C4-2B (cell line): ENCODE data around the gene TP53TG5.

Experiments
- ZFX ChIP-seq: fragments of 450-650 bp; IDR thresholded peaks from 2 replicates; pipeline ENCODE4 v1.6.1; 2017
- TF ChIP-seq, protein P1 (sequence below): fragments of 450-650 bp; conservative IDR thresholded peaks from 2 replicates; pipeline ENCODE4 v1.5.1; 2017; ENCODE audit warnings: mild to moderate bottlenecking

DNA sequence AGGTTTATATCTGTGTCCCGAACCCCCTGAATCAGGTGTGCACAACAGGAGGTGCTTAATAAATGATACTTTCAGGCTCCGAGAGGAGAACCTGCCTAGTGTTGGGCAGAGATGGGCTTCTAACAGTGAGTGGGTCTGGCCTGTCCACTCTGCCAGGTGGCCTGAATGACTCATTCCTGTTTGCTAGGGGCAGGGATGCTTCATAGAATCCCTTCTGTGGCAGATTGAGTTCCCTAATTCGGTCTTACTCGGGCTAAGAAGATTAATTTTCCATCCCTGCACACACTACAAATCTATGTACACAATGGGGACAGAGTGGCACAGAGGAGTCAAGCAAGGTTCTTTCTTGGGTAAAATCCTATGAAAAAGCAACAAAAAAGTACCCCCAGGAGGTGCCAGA lies 49.7 kb downstream of the TP53TG5 start:
- TF ChIP-seq, protein P1, sequence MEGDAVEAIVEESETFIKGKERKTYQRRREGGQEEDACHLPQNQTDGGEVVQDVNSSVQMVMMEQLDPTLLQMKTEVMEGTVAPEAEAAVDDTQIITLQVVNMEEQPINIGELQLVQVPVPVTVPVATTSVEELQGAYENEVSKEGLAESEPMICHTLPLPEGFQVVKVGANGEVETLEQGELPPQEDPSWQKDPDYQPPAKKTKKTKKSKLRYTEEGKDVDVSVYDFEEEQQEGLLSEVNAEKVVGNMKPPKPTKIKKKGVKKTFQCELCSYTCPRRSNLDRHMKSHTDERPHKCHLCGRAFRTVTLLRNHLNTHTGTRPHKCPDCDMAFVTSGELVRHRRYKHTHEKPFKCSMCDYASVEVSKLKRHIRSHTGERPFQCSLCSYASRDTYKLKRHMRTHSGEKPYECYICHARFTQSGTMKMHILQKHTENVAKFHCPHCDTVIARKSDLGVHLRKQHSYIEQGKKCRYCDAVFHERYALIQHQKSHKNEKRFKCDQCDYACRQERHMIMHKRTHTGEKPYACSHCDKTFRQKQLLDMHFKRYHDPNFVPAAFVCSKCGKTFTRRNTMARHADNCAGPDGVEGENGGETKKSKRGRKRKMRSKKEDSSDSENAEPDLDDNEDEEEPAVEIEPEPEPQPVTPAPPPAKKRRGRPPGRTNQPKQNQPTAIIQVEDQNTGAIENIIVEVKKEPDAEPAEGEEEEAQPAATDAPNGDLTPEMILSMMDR, result no peak
- TF ChIP-seq ZFX, result no peak
